ENCODE results near the gene MLLT3.

MLLT3 gene

DNA sequence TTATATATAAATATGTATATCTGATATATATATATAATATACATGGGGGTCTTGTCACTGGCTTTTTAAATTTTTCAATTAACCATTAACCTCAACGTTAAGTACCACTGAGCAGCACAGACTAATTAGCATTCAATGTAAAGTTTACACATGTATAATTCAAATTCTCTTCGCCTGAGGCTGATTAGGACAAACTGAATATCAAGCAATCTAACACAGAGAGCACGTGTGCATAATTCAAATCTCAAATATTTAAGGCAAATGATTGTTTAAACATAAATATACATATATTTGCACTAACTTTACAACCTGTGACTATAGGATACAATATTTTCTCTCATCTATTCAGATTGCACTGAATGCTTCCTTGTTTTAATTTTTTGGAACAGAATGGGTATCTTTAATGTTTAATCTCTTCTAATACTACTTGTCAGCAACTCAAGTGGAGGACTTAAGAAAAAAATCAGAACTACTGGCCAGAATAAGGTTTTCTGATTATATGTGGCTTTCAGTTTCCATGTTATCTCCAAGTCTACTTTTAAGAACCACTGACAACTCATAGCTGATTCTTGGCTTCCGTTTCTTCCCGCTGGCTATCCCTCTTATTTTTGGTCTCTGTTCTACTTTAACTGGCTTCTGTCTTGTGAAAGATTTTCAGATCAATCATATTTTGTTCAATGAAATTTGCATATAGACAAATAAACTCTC is 204.8 kb downstream of the MLLT3 start:
- no peak for DNase-seq (ENCODE audit: low spot score)

DNA sequence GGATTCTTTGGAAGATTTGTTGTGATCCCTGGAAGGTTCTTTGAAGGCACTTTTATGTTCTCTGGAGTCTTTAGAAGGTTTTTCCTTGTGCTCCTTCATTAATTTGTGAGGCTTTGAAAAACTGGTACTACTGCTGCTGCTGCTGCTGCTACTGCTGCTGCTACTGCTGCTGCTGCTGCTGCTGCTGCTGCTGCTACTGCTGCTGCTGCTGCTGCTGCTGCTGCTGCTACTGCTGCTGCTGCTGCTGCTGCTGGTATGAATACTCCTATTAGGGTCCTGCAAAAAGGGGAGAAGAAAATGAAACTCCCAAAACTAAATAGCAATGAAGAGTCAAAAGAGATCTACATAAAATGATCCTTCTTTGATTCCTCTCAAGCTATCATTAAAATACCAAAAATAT is 208.1 kb downstream of the MLLT3 start:
- DNase-seq (ENCODE audit: low spot score): no peak

DNA sequence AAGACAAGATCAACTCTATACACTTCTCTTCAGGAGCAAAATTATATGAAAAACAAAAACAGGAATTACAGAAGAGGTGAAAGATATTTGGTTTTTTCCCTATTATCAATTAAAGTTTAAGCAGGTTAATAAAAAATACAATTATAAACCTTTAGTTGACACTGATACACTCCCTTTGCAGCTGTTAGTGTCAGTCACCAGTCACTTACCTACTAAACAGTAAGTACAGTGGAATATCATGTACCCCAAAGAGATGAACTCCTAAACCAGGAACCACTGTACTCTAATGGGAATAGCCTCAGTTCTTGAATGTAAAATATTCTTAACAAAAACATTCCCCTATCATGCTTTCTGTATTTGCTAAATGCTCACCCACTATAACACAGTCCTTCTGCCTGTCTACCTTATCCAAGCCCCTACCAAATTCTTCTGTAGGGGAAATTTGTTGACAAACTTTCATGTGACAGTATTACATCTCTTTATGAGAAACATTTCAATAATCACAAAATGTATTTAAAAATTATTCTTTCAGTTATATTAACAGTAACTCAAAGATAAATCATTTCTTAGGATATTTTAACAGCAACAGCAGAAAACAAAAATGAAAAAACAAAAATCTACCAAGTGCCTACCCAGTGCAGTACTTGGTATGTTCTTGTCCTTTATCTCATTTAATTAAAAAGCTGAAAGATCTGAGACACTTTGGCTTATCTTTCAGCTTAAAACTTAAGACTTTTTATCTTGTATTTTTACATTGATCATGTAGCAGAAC is 212.8 kb downstream of the MLLT3 start:
- no peak for DNase-seq (ENCODE audit: low spot score)

DNA sequence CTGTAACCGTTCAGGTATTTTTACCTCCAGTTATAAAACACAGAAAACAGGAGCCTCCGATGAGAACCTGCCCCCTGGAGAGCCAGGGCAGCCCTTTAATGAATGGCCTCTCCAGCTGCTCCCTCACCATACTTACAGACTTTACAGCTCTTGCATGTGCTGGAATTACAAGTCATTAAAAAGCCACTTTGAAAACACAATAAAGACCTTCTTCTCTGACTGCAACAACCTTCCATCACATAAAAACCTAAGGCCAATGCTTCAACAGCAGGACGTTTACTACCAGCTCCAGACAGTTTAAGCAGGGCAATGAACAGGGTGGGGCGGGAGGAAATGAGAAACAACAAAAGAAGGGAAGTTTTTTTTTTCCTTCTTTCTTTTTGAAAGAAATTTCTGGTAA is 213.8 kb downstream of the MLLT3 start:
- no peak for DNase-seq (ENCODE audit: low spot score)

DNA sequence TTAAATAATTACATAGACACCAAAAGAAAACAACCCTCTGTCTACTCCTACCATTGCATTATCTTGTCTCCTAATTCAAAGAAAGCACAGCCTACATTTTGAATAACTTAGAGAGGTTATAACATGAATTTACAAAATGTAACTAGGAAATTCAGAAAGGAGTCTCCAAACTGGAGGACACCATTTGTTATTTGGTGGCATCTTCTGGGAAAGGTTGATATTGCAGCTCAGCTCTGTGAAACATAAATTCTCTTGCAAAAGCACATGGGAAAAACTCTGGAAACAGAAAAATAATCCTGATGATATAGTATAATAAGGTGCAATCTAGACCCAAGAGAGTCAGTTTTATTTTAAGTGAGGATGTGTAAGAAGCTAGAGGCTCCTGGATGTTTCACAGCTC is 215.3 kb downstream of the MLLT3 start:
- DNase-seq (ENCODE audit: low spot score): no peak

DNA sequence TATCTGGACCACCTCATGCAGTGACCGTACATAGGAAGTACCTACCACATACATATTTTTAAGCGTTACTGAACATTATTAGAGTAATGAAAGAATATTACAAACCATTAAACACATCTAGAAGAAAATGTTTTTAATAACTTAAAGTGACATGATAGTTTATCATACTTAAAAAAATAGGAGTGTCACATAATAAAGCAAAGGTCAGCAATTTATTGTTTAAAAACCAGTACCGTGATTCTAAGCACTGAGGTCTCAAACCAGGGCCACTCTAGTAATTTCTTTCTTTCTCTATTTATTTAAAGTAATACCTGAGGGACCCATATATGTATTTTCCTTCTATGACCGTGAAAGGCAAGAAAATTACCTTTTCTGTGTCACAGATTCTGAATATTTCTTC is 216.0 kb downstream of the MLLT3 start:
- no peak for DNase-seq (ENCODE audit: low spot score)

- DNase-seq (ENCODE audit: low spot score): no peak
Measured at GRCh38 chr9:20405616-20406015, 216.7 kb downstream of the MLLT3 start.

GRCh38 chr9:20405078-20405477 is 217.2 kb downstream of the MLLT3 start:
- no peak for DNase-seq (ENCODE audit: low spot score)

GRCh38 chr9:20404192-20404813 is 218.0 kb downstream of the MLLT3 start:
- DNase-seq (ENCODE audit: low spot score): no peak

GRCh38 chr9:20403346-20403745 is 219.0 kb downstream of the MLLT3 start:
- DNase-seq (ENCODE audit: low spot score): no peak

DNA sequence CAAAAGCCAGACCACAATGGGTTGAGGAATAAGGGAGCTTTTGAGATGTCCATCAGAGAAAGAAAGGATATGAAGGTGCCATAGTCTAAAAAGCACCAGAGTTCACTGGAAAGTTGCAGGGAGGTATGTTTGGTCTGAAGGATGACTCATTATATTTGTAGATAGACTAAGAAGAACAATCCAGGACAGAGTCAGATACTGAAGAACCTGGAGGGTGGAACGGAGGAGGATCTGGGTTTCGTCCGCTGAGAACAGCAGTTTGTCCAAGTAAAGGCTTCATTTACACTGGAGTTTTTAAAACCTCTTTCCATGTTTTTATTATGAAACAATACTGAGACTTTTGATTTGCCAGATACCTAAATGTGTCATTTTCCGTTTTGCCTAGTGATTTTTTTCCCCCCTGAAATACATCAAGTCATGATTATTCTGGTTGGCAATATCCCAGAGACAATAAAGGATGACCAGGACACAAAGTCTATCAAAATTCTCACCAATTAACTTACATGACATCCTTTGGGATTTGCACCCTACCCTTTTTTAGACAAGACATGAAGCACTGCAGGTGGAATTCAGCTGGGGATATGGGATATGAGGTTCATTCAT is 219.9 kb downstream of the MLLT3 start:
- no peak for DNase-seq (ENCODE audit: low spot score)

DNA sequence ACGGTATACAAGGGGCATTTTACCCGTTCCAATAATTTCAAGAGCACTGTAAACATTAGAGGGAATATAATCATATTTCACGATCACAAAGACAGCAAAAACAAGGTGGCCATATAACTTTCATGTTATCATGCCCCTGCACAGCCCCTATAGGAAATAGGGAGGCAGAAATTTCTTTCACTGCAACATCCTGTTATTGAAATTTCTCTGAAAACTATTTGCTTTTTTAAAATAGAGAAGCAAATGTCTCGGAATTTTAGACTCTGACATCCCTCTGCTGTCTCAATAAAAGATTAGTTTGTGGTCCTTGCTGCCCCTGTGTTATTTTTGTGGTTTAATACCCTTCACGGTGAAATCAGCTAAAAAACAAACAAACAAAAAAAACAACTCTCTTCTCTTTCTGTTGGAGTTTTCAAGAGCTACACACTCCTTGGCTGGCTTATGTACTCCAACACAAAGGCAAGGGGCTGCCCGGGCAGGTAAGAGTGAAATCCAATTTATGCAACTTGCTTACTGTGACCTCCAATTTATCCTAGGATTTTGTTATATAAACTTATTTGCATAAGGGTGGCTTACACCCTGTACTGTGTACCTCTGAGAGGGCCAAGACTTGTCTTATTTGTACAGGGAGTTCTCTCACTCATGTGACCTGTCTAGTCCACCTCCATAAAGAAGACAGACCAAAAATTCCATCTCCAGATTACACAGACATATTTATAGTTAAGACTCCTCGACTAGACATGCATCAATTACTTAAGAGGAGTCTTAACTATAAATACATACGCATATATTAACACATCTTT is 223.6 kb downstream of the MLLT3 start:
- DNase-seq (ENCODE audit: low spot score): no peak

DNA sequence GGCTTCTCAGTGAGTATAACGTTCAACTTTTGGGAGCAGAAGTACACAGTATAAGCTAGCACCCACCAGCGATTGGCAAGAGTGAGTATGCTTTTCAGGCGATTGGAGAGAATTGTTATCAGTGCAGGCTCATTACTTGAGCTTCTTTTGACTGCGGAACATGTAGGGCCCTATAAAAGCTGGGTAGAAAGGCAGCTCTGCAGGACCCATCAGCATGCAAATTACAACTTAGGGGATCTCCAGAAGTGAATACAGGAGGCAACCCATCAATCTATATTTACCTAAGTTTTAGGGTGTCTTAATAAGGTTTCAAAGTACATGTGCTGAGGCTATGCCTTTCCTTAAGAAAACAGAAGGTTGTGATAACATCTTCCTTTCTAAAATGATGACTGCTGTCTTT is 225.0 kb downstream of the MLLT3 start:
- no peak for DNase-seq (ENCODE audit: low spot score)

GRCh38 chr9:20396509-20396908 is 225.8 kb downstream of the MLLT3 start:
- DNase-seq (ENCODE audit: low spot score): no peak

DNA sequence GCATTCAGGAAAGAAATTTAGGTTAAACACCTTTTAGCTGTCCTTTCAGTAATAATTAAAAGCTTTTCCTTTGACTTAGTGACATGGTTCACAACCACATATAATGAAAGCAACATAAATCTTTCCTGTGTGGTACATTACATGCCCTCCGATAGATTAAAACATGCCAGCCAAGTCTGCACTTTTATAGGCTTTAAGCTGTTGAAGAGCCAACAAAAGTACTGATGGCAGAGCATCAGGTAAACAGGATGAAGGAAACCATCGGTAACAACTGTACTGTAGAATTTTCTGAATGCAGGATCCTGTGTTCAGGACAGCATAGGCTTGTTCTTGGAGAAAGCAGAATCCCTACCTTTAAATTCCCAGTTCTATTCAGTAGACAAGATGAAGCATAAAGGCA is 226.6 kb downstream of the MLLT3 start:
- no peak for DNase-seq (ENCODE audit: low spot score)

DNA sequence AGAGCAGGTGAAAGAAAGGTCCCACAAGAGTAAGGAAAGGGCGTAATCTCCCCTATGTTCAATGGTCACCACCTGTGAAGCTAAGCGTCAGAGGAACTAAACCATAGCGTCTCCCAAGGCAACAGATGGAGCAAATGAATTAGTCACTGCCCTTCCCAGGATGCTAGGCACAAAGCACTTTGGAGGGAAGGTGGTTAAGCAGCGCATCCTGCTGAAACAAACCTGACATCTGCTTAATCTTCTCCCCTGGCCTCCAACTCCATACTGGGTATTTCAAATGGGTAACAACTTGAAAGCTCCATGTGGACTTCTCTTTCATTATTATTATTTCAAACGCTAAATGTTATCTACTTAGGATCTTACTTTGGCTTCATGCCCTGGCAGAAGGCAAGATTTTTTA is 227.3 kb downstream of the MLLT3 start:
- no peak for DNase-seq (ENCODE audit: low spot score)

DNA sequence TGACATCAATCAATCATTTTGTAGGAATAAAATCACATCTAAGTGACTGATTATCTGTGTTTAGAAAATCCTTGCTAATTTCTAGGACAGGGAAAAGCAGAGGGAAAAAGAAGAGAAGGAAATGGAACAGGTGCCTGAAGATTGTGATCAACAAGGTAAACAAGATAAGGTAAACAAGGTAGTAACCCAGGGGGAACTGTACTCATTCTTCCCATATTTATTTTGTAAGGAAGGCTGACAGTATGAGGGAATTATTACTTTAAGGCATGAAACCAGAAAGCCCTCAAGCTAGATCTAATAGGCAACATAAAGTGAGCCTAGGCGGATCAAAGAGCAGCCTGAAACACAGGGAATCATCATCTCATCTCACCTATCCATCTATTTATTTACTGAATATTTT is 231.1 kb downstream of the MLLT3 start:
- no peak for DNase-seq (ENCODE audit: low spot score)

DNA sequence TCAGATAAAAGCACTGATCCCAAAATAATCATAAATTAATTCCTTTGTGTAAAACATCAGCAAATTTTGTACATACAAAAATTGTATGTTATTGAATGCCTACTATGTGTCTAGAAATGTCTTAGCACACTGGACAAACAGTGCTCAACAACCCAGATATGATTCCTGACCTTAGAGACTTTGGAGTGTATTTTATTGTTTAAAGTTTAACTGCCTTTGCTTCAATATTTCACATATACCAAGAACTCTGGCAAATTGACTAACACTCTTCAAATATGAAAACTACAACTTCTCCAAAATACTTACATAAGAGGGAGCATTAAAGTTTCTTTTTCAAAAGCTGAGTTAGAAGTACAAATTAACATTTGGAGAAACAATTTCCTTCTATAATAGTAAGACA is 231.9 kb downstream of the MLLT3 start:
- DNase-seq (ENCODE audit: low spot score): no peak

- no peak for DNase-seq (ENCODE audit: low spot score)
Measured at GRCh38 chr9:20387062-20387461, 235.2 kb downstream of the MLLT3 start.

DNA sequence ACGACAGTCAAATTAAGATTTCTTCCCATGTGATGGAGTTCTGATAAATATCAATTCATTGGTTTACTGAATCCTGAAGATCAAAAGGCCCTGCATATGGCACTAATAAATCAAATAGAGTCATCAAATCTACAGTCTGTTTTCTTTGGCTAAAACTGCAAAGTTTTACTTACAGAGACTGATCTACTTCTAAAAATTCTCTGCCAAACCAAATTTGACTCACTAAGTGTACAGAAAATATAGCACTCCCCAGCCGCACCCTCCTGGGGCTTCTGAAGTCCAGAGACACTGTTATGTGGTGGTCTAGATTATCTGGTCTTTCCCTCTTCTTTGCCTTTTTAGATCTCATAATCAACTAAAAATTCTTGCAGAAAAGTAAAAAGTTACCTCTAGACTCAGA is 237.7 kb downstream of the MLLT3 start:
- DNase-seq (ENCODE audit: low spot score): no peak

DNA sequence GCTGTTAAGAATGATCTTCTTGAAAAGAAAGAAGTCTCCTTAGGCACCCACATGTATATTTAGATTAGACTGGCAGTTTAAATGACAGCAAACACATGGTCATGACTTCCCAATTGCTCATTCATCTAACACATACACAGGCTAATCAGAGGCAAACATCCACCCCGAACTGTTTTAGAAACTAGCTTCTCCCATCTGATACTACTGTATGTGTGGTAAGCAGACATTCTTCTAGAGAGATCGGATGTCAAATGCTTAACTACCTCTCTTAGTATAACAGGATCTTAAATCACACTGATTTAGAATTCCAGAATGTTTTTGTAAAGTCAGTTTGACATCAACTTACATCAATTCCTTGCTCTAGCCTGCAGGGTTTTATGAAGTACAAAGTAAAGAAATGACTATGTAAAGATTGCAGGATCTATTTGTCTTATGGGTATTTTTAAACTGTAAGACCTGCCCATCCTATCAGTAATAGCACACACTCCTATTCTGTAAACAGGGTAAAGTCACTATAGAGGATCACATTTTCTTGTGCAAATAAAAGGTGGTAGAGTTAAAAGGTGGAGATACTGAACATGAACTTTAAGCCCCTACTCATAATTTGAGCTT is 239.7 kb downstream of the MLLT3 start:
- DNase-seq (ENCODE audit: low spot score): no peak

- DNase-seq (ENCODE audit: low spot score): no peak
Measured at GRCh38 chr9:20380546-20380945, 241.8 kb downstream of the MLLT3 start.
